CD4-positive, alpha-beta T cell treated with Interleukin-1 beta for 1 hour (primary cell): ENCODE results near the gene SMARCD1.

Experiments
- DNase-seq, 2 donors: peaks; one replicate each; pipeline ENCODE4 v3.0.0-alpha.2; 2020 to 2022

SMARCD1 gene

GRCh38 chr12:50057000-50057841 is 27.9 kb upstream of the SMARCD1 start, which contains the start of gene ASIC1:
ASIC1 (plus strand) TSS chr12:50057596; CDS start chr12:50058767, 1,171 bp downstream.
- DNase-seq: peak; percentile 25 to 47

- DNase-seq: no peak
Observed at GRCh38 chr12:50057896-50058670, 27.1 kb upstream of the SMARCD1 start.

GRCh38 chr12:50058743-50059312 is 26.3 kb upstream of the SMARCD1 start:
- no peak for DNase-seq

GRCh38 chr12:50059440-50060119 is 25.6 kb upstream of the SMARCD1 start:
- DNase-seq: peak in 1 of 2 donors; percentile 42

- no peak for DNase-seq
Observed at GRCh38 chr12:50060120-50060468, 25.0 kb upstream of the SMARCD1 start.

GRCh38 chr12:50061171-50061570 is 24.0 kb upstream of the SMARCD1 start:
- no peak for DNase-seq

- DNase-seq: no peak
Observed at GRCh38 chr12:50061946-50062686, 23.0 kb upstream of the SMARCD1 start.

GRCh38 chr12:50062728-50063460 is 22.2 kb upstream of the SMARCD1 start:
- no peak for DNase-seq

- DNase-seq: no peak
Observed at GRCh38 chr12:50065726-50066310, 19.3 kb upstream of the SMARCD1 start.

GRCh38 chr12:50066402-50066801 is 18.7 kb upstream of the SMARCD1 start:
- peak in 1 of 2 donors; percentile 30 for DNase-seq

- no peak for DNase-seq
Observed at GRCh38 chr12:50069069-50069468, 16.1 kb upstream of the SMARCD1 start.

- no peak for DNase-seq
Observed at GRCh38 chr12:50069539-50069938, 15.6 kb upstream of the SMARCD1 start.

- peak; percentile 65 to 68 for DNase-seq
Observed at GRCh38 chr12:50070314-50071060, 14.7 kb upstream of the SMARCD1 start.

- no peak for DNase-seq
Observed at GRCh38 chr12:50072198-50072907, 12.8 kb upstream of the SMARCD1 start.

- DNase-seq: no peak
Observed at GRCh38 chr12:50073206-50073605, 11.9 kb upstream of the SMARCD1 start.

- no peak for DNase-seq
Observed at GRCh38 chr12:50073712-50074111, 11.4 kb upstream of the SMARCD1 start.

- peak; percentile 80 to 81 for DNase-seq
Observed at GRCh38 chr12:50074936-50075807, 10.0 kb upstream of the SMARCD1 start.

- DNase-seq: no peak
Observed at GRCh38 chr12:50075808-50076170, 9.4 kb upstream of the SMARCD1 start.

GRCh38 chr12:50077099-50077498 is 8.0 kb upstream of the SMARCD1 start:
- no peak for DNase-seq
